Measurements from ENCODE around the gene RAB36.

Gene RAB36

DNA sequence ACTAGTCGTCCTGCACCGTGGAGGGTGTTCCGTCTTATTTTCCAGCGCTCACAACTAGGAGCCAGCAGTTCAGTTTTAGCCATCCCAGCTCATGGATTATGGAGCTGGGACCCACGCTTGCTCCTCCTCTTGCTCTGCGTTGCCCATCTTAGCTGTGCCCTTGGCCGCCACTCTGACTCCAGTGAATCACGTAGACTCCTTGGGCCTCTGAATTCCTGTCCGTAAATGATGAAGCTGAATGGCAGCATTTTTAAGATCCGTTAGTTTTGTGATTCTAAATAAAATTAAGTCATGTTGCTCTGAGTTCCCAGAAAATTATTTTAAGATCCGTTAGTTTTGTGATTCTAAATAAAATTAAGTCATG lies 58.8 kb downstream of the RAB36 start:
- no peak for TF ChIP-seq FOXP2 (optimal IDR thresholded peaks at IDR 0.05; ENCODE audit: borderline replicate concordance, extremely low read depth, extremely low read length, insufficient read depth)
- no peak for TF ChIP-seq TAF1 (IDR thresholded peaks at IDR 0.05; ENCODE audit: borderline replicate concordance, insufficient read depth, low read length)
- no peak for TF ChIP-seq POLR2AphosphoS5 (IDR thresholded peaks at IDR 0.05; ENCODE audit: low read depth, low read length)
- TF ChIP-seq SIN3A (IDR thresholded peaks at IDR 0.05; ENCODE audit: borderline replicate concordance, insufficient read depth, low read length) = no peak
- TF ChIP-seq, protein P1, sequence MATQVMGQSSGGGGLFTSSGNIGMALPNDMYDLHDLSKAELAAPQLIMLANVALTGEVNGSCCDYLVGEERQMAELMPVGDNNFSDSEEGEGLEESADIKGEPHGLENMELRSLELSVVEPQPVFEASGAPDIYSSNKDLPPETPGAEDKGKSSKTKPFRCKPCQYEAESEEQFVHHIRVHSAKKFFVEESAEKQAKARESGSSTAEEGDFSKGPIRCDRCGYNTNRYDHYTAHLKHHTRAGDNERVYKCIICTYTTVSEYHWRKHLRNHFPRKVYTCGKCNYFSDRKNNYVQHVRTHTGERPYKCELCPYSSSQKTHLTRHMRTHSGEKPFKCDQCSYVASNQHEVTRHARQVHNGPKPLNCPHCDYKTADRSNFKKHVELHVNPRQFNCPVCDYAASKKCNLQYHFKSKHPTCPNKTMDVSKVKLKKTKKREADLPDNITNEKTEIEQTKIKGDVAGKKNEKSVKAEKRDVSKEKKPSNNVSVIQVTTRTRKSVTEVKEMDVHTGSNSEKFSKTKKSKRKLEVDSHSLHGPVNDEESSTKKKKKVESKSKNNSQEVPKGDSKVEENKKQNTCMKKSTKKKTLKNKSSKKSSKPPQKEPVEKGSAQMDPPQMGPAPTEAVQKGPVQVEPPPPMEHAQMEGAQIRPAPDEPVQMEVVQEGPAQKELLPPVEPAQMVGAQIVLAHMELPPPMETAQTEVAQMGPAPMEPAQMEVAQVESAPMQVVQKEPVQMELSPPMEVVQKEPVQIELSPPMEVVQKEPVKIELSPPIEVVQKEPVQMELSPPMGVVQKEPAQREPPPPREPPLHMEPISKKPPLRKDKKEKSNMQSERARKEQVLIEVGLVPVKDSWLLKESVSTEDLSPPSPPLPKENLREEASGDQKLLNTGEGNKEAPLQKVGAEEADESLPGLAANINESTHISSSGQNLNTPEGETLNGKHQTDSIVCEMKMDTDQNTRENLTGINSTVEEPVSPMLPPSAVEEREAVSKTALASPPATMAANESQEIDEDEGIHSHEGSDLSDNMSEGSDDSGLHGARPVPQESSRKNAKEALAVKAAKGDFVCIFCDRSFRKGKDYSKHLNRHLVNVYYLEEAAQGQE (IDR thresholded peaks at IDR 0.05; ENCODE audit: insufficient read depth in 1 of 2, low read depth in 2 of 2, low read length in 2 of 2) = no peak

DNA sequence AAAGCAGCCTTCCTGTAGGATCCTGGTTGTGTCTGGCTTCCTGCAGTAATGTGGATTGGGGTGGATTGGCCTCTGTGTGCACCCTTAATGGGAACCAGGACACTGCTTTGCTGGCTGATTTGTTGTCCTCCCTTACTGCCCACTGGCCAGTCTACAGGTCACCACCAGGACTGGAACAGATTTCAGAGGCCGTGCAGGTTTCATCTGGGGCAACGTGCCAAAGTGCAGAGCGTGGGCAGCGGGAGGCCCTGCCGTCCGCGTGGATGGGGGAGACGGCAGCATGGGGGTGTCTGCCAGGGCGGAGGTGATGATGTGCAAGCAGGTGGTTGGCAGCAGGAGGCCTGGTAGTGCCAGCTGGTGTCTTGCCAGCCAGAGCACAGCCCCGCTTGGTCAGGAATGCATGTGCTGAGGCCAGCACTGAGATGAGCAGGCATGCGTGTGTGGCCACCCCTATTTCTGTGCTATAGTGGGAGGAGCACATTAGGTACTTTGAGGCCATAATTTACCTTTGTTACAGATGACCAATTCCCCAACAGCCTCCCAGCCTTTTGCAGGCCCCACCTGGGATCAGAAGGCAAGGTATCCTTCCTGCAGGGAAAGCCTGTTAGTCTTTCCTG lies 59.4 kb downstream of the RAB36 start:
- TF ChIP-seq FOXP2 (optimal IDR thresholded peaks at IDR 0.05; ENCODE audit: borderline replicate concordance, extremely low read depth, extremely low read length, insufficient read depth) = no peak
- TF ChIP-seq POLR2AphosphoS5 (IDR thresholded peaks at IDR 0.05; ENCODE audit: low read depth, low read length) = no peak
- TF ChIP-seq, protein P1 (IDR thresholded peaks at IDR 0.05; ENCODE audit: insufficient read depth in 1 of 2, low read depth in 2 of 2, low read length in 2 of 2) = no peak
- TF ChIP-seq SIN3A (IDR thresholded peaks at IDR 0.05; ENCODE audit: borderline replicate concordance, insufficient read depth, low read length) = no peak
- TF ChIP-seq TAF1 (IDR thresholded peaks at IDR 0.05; ENCODE audit: borderline replicate concordance, insufficient read depth, low read length) = no peak

DNA sequence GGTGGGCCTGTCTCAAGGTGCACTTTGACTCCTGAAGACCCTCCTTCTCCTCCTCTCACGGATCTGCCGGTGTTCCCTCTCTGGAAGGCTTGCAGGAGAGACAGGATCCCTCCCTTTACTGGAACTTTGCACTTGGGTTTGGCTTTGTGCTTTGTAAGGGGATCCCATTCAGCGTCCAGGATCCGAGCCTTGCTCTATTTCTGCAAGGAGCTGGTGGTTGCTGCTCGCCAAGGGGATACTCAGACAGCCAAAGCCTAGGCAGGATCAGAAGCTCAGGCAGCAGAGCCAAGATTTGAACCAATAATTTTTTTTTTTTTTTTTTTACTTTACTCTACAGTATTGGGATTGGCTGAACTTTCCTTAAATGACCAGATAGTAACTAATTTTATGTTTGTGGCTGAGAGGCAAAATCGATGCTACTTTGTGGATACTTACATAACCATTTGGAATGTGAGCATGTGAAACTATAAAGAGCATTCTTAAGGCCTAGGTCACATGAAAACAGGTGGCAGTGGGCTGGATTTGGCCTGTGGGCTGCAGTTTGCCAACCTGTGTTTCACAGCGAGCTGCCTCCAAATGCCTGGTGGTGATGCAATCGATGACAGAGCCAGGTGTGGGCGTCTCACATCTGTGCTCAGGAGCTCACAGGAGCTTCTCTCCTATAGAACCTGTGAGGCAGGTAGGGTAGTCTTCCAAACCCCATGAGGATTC lies 60.2 kb downstream of the RAB36 start:
- TF ChIP-seq TAF1 (IDR thresholded peaks at IDR 0.05; ENCODE audit: borderline replicate concordance, insufficient read depth, low read length) (no peak), POLR2AphosphoS5 (IDR thresholded peaks at IDR 0.05; ENCODE audit: low read depth, low read length) (no peak), SIN3A (IDR thresholded peaks at IDR 0.05; ENCODE audit: borderline replicate concordance, insufficient read depth, low read length) (no peak), FOXP2 (optimal IDR thresholded peaks at IDR 0.05; ENCODE audit: borderline replicate concordance, extremely low read depth, extremely low read length, insufficient read depth) (no peak)

DNA sequence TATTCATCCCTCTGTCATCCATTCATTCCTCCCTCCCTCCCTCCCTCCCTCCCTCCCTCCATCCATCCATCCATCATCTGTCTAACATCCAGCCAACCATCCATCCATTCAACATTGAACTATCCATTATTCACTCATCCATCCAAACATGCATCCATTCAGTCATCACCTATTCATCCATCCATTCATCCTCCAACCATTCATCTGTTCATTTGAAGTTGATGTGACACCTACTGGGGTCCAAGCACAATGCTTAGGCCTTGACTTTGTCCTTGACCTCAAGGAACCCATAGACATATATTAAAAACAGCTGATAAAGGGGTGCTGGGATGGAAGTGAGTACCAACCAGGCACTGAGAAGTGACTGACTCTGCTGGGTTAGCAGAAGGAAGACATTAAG lies 61.6 kb downstream of the RAB36 start:
- TF ChIP-seq POLR2AphosphoS5 (IDR thresholded peaks at IDR 0.05; ENCODE audit: low read depth, low read length) (no peak), FOXP2 (optimal IDR thresholded peaks at IDR 0.05; ENCODE audit: borderline replicate concordance, extremely low read depth, extremely low read length, insufficient read depth) (no peak), TAF1 (IDR thresholded peaks at IDR 0.05; ENCODE audit: borderline replicate concordance, insufficient read depth, low read length) (no peak), SIN3A (IDR thresholded peaks at IDR 0.05; ENCODE audit: borderline replicate concordance, insufficient read depth, low read length) (no peak)
- TF ChIP-seq, protein P1 (IDR thresholded peaks at IDR 0.05; ENCODE audit: insufficient read depth in 1 of 2, low read depth in 2 of 2, low read length in 2 of 2) = no peak

DNA sequence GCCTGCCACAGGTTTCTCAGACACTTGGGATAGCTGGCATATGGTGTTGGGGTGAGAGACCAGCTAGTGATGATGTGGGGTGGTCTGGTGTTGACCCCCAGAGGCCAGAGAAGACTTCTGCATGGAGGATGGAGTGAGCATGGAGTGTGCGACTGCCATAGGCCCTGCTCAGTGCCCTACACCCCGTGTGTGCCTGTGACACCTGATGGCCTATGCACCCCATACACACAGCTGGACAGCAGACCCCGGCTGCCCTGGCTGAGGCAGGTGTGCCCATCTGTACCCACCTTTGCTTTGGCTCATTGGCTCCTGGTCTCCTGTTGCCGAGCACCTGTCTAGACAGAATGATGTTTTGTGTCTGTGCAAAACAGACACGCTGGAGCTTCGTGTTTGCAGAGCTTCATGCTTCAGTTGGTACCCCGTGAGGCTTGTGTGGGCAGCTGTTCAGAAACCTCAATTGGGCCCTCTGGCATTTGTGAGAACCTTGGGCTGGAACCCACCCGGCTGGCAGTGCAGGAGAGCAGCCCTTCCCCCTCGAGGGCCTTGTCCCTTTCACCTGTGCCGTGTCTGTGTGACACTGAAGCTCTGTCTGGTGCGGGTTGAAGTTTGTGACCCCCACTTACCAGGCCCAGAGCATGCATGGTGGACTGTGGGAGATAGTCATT lies 62.6 kb downstream of the RAB36 start:
- TF ChIP-seq, protein P1 (IDR thresholded peaks at IDR 0.05; ENCODE audit: insufficient read depth in 1 of 2, low read depth in 2 of 2, low read length in 2 of 2) = no peak
- TF ChIP-seq TAF1 (IDR thresholded peaks at IDR 0.05; ENCODE audit: borderline replicate concordance, insufficient read depth, low read length) = no peak
- TF ChIP-seq FOXP2 (optimal IDR thresholded peaks at IDR 0.05; ENCODE audit: borderline replicate concordance, extremely low read depth, extremely low read length, insufficient read depth) = no peak
- no peak for TF ChIP-seq SIN3A (IDR thresholded peaks at IDR 0.05; ENCODE audit: borderline replicate concordance, insufficient read depth, low read length)
- TF ChIP-seq POLR2AphosphoS5 (IDR thresholded peaks at IDR 0.05; ENCODE audit: low read depth, low read length) = no peak

All from PFSK-1 (cell line).